Ureter (tissue), 1 donor: ENCODE data around the gene DARS2. TPM values are rescaled to one million over a fixed set of nuclear protein-coding genes. Genes with fewer than 3 reads are reported as not detected.
"Not testable (repeated sequence)": the region's sequence is repeated elsewhere in the genome, so short reads cannot be mapped to it uniquely, and the experiment has no call there.

Experiments used
- DNase-seq: peaks from one replicate; pipeline ENCODE4 v3.0.0-alpha.2; 2020; ENCODE audit warnings: low spot score
- total RNA-seq: library from RNA; stranded (reverse); gene quantifications from one replicate; pipeline ENCODE4 v1.2.4, GENCODE V29; 2023
- donor health status: DM: yes; HTN: yes; CAD: no.

Gene DARS2
- total RNA-seq = 17.5 TPM

- DNase-seq = peak; percentile 97
Observed at GRCh38 chr1:173824315-173825081, at the start of gene DARS2, which contains the start of gene CENPL. Gene DARS2, plus strand, starts transcription at chr1:173824673. Its CDS starts 557 bp downstream, at chr1:173825230. Gene CENPL, minus strand, starts transcription at chr1:173824883. Its CDS starts 13,584 bp downstream, at chr1:173811299.

- DNase-seq = no peak
Observed at GRCh38 chr1:173775578-173776226, 48.8 kb upstream of the DARS2 start.

GRCh38 chr1:173779936-173780335 lies 44.5 kb upstream of the DARS2 start:
- DNase-seq = no peak

DNA sequence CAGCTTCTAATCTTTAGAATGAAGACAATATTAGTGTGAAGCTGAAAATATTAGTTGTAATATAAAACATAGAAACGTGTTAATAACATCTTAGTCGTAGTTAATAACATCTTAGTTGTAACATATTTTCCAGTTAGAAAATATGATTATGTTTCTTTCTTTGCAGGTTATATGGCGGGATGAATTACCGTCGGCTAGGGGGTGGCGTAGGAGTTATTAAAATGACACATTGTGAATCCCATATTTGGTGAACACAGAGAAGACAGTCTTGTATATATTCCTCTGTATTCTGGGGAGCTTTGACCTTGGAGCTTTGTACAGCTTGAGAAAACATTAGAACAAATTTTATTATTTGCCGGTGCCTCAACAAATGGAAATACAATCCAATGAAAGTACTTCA lies 39.5 kb upstream of the DARS2 start:
- DNase-seq = no peak

DNA sequence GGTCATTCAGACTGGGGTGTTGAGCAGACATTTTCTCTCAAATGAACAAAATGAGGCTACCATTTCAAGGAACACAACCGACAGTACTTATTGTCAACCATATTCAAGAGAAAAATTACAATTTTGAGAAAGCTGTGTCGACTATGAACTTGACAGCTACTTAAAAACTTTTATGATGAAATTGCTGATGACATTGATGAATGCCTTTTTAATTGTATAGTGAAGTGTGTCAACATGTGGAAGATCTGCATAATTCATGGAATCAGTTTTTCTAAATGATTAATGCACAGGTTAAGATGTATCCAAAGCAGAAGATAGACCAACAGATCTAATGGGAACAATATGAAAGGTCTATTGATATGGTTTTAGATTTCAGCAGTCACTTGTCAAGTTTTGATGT lies 34.6 kb upstream of the DARS2 start:
- no peak for DNase-seq

- no peak for DNase-seq
Observed at GRCh38 chr1:173798078-173798477, 26.4 kb upstream of the DARS2 start.

GRCh38 chr1:173799995-173800394 lies 24.5 kb upstream of the DARS2 start:
- not testable (repeated sequence) for DNase-seq

DNA sequence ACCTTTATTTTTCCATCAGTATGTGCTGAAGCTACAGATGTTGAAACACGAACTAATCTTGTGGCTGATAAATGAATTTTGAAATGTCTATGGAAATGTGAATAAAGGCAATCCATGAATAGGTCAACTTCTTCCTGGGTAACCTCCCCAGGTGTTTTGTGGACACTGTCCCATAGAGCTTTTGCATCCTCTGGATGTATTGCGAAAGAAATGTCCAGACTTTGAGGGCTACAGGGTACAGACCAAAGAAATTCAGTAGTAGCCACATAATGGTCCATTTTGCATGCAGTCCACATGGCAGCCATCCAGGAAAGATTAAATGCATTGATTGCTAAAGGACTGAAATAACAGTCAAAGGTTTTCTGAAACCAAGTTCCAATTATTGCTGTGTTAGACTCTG lies 21.5 kb upstream of the DARS2 start:
- no peak for DNase-seq

GRCh38 chr1:173813654-173814053 lies 10.8 kb upstream of the DARS2 start:
- DNase-seq = not testable (repeated sequence)

DNA sequence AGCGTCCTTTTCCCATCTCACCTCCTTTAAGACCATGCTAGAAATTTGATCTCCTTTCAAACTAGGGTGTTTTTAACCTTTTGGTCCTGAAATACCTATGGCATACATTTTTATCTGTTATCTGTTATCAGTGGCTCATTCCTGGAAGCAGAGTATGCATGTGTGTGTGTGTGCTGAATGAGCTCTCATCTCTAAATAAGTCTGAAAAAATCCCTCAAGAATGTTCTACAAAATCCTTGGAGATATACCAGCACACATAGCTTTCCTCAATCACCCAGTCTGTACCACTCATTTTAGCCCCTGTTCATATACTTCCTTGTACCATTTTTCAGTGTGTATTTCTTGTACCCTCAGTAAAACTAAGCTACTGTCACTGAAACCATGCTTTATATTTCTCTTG lies 6.0 kb upstream of the DARS2 start:
- DNase-seq = no peak

DNA sequence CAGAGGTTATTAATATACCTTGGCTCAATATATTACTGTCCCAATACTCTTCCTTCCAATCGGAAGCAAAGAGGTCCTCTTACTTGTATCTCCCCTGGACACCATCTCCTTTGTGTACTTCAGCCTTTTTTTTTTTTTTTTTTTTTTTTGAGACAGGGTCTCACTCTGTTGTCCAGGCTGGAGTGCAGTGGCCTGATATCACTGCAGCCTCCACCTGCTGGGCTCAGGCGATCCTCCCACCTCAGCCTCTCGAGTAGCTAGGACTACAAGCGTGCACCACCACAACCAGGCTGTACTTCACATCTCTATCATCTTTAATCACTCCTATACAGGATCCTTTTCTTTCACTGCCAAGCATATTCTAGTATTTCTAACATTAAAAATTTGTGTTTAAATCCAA lies 2.8 kb upstream of the DARS2 start:
- DNase-seq = no peak

DNA sequence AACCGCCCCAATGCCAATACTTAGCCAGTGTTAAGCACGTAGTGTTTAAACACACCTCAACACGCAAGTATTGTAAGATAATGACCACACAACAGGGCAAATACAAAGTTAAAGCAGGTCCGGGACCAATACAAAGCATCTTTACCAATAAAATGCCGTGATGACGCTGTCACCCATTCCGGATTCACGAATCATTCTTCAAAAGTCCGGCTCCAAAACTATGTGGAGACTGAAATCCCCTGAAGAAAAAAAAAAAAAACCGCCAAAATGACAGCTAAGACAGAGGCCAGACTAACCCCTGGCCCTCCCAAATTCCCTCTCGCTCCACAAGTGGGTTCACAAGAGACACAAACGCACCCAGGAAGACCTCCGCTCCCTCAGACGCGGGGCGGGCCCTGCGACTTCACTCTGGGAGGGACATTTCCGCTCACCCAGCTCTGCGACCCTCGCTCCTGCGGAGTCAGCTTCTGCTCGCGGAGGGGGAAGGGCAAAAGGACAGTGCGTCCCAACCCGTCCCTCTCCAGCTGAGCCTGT lies 625 bp upstream of the DARS2 start:
- DNase-seq = no peak

DNA sequence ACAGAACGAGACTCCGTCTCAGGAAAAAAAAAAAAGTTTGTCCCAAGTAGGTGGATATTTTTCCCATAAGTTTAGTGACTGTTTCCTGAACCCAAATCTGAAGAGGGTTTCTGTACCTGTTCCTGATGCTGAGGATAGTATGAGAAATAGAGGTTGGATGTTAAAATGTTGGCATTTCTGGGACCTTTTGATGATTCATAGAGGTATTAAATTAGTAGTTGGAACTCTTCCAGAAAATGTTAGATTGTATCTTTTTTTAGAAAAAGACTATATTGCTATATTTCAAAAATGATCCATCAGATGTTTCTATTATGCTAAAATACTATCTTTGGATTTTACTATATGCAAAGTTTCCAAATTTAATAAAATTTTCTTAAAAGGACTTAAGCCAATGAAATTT lies 3.1 kb downstream of the DARS2 start:
- DNase-seq = no peak

- no peak for DNase-seq
Observed at GRCh38 chr1:173832748-173833147, 8.3 kb downstream of the DARS2 start.

- DNase-seq = no peak
Observed at GRCh38 chr1:173852105-173852504, 27.6 kb downstream of the DARS2 start.

GRCh38 chr1:173853074-173853473 lies 28.6 kb downstream of the DARS2 start:
- DNase-seq = no peak

- DNase-seq = no peak
Observed at GRCh38 chr1:173856014-173856413, 31.5 kb downstream of the DARS2 start.

DNA sequence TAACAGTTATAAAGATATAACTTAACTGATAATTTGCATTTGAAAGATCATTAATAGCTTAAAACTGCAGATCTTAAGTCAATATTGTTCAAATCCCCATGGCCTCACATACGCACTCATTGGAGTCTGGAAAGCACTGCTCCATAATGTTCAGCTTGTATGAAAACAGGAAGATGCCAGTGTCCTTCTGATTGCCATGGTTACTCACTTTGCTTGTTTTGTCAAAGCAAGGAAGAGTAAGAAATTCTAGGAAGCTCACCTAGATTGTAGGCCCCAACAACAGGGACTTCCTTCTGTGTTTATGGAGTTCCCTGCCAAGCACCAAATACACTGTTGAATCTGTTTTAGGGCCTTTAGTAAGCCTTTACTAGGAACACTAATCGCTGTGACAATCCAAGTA lies 32.4 kb downstream of the DARS2 start:
- no peak for DNase-seq

DNA sequence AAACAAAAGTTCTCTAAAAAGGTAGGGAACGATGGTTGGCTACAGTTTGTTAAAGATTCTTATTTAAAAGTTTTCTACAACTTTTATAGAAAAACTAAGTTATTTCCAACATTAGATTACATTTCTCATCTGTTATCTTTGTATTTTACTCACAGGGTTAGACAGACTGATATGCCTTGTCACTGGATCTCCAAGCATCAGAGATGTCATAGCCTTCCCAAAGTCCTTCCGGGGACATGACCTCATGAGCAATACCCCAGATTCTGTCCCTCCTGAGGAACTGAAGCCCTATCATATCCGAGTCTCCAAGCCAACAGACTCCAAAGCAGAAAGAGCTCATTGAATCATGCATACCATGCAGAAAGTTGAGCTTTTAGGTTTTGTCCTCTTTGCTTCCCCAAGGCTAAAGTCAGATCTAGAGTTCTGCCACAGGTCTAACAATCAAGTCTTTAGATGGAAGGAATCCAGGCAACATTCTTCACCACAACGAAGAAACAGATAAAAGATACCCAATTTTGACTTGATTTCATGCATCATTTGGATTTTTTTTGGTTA lies 33.0 kb downstream of the DARS2 start:
- no peak for DNase-seq

DNA sequence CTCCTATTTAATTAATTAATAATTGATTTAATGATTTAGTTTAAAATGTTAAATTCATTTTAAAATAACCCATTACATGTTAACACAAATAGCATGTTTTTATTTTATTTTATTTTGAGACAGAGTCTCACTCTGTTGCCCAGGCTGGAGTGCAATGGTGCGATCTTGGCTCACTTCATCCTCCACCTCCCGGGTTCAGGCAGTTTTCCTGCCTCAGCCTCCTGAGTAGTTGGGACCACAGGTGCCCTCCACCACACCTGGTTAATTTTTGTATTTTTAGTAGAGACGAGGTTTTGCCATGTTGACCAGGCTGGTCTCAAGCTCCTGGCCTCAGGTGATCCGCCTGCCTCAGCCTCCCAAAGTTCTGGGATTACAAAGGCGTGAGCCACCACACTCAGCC lies 35.1 kb downstream of the DARS2 start:
- DNase-seq = not testable (repeated sequence)

DNA sequence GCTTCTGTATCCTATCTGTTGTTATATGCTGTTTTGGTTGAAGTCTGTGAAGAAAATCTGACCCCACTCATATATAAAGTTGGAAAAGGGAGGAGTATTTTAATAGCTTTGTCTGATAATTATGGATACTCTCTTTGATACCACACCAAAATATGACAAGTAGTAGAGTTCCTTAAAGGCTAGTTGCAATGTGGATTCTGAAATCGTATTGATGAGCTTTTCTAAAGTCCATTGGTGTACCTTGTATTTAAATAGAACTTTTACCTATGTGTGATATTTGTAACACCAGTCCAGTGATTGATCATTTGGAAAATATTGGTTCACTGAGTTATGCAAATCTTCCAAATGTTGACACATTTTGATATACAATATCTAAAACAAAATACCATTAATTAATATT lies 35.6 kb downstream of the DARS2 start:
- DNase-seq = no peak

- DNase-seq = no peak
Observed at GRCh38 chr1:173861731-173862145, 37.3 kb downstream of the DARS2 start.
